ENCODE results near the gene ATP5F1D. TPM values are rescaled to one million over a fixed set of nuclear protein-coding genes. Genes with fewer than 3 reads are reported as not detected.

The ATP5F1D gene
- total and polyA plus RNA-seq, 2 of the 8 experiments (the other 6 are each of a cell fraction or from before 2014, with no cell fraction given): 174 to 249 TPM

- POLR2A ChIA-PET (ENCODE audit: partially characterized antibody): interaction anchor here (0.6 to 19.4 kb wide), 10 partner anchors 8 to 203 kb away, joined by 3 to 456 read pairs (median 6); partner anchors contain the start of genes ATP5F1D, CBARP, FAM174C and MIDN
- no peak overlapping the region for H3K9ac ChIP-seq (replicated peaks in 1 of 4; ENCODE audit: extremely low read depth in 1 of 4, low read depth in 3 of 4, low read length in 3 of 4)
Observed at GRCh38 chr19:1267477-1268225, 26.1 kb downstream of the ATP5F1D start.

More at GRCh38 chr19:1267477-1268225, 26.1 kb downstream of the ATP5F1D start:
- 36% methylated on average over 24 of the region's 35 CpGs; no CpG with 5 or more reads in 1 of the 2 experiments for WGBS, 2 experiments (ENCODE audit: extremely low coverage in 1 of 2, insufficient coverage in 1 of 2, insufficient read length in 1 of 2, insufficient replicate concordance in 2 of 2, low coverage in 1 of 2, low lambda C conversion rate in 2 of 2, missing lambda C conversion rate in 1 of 2)
- Histone ChIP-seq H4K91ac (replicated peaks; ENCODE audit: insufficient read length, low read length) (peak overlapping the region; percentile 64), H3K79me2 (ENCODE audit: control insufficient read depth in 1 of 2, insufficient read depth in 2 of 2, low read length in 2 of 2) (peaks cover 5 to 29% of the 10 kb centered on the region in 2 experiments), H2AFZ (ENCODE audit: low read length) (no peak overlapping the region), H3K23me2 (ENCODE audit: low read depth, low read length) (peaks cover 22% of the 10 kb centered on the region; the same call in 1 of the 2 replicates), H3K18ac (ENCODE audit: extremely low read depth, low read length) (no peak overlapping the region; the same call in 1 of the 2 replicates), H3K27me3 (replicated peaks in 1 of 4; ENCODE audit: control insufficient read depth in 3 of 4, extremely low read depth in 1 of 4, insufficient read depth in 3 of 4, low read length in 3 of 4) (peaks cover 0 to 10% (median 5%) of the 10 kb centered on the region in 4 experiments; a peak in 4 of 7 replicates), H4K20me1 (replicated peaks in 1 of 2; ENCODE audit: control insufficient read depth in 1 of 2, insufficient read depth in 2 of 2, low read length in 2 of 2) (peaks cover 5 to 17% of the 10 kb centered on the region in 2 experiments), H3K4me2 (ENCODE audit: insufficient read depth in 1 of 2, low read depth in 2 of 2, low read length in 2 of 2) (peak overlapping the region; percentile 82 to 83), H2BK120ac (replicated peaks; ENCODE audit: low read depth, low read length) (no peak overlapping the region), H3K56ac (replicated peaks; ENCODE audit: insufficient read length, low read depth, low read length) (no peak overlapping the region), H2AK5ac (ENCODE audit: low read depth, low read length) (no peak overlapping the region), H2BK15ac (ENCODE audit: low read length) (no peak overlapping the region; the same call in 1 of the 2 replicates), H4K5ac (ENCODE audit: insufficient read length, low read depth, low read length) (no peak overlapping the region), H3K14ac (ENCODE audit: insufficient read length) (no peak overlapping the region), H3K9me3 (ENCODE audit: insufficient read depth in 2 of 2, low read depth in 1 of 2, low read length in 1 of 2) (no peaks in the 10 kb centered on the region), H3K23ac (ENCODE audit: insufficient read length) (no peak overlapping the region), H3K27ac (ENCODE audit: low read depth, low read length) (no peak overlapping the region), H3K36me3 (ENCODE audit: control insufficient read depth in 2 of 4, insufficient read depth in 4 of 4, low read length in 3 of 4) (peaks cover 19 to 22% (median 21%) of the 10 kb centered on the region in 4 experiments), H3K79me1 (ENCODE audit: low read depth, low read length) (peaks cover 9% of the 10 kb centered on the region; the same call in 1 of the 2 replicates), H4K8ac (ENCODE audit: extremely low read depth, insufficient read depth, low read length) (peak overlapping the region; percentile 4; the same call in 1 of the 2 replicates), H2BK5ac (ENCODE audit: low read depth, low read length) (no peak overlapping the region), H3K4ac (replicated peaks; ENCODE audit: insufficient read length, low read depth, low read length) (peak overlapping the region; percentile 78), H3K4me1 (replicated peaks in 1 of 4; ENCODE audit: control insufficient read depth in 3 of 4, insufficient read depth in 4 of 4, low read length in 3 of 4) (peaks cover 4 to 53% (median 39%) of the 10 kb centered on the region in 4 experiments), H2BK12ac (ENCODE audit: low read depth, low read length) (no peak overlapping the region), H2BK20ac (ENCODE audit: low read length) (no peak overlapping the region), H3K4me3 (ENCODE audit: extremely low read depth in 1 of 4, insufficient read depth in 2 of 4, low read depth in 3 of 4, low read length in 4 of 4) (peak overlapping the region in 3 of 4 experiments; percentile 33 to 61 (median 40); a peak in 6 of 8 replicates)
- FAIRE-seq (no peak), DNase-seq (ENCODE audit: low read depth in 1 of 2, low spot score in 2 of 2) (no peak)
- CTCF ChIA-PET (ENCODE audit: partially characterized antibody): interaction anchor here (0.6 to 15.9 kb wide), 6 partner anchors 8 to 579 kb away, joined by 3 to 212 read pairs (median 5); partner anchors contain the start of gene ATP5F1D
- no peak for TF ChIP-seq SP2 (IDR thresholded peaks at IDR 0.05; ENCODE audit: low read length)
- peak; percentile 96 for TF ChIP-seq CEBPB (IDR thresholded peaks at IDR 0.05; ENCODE audit: low read depth, low read length)
- no peak for TF ChIP-seq CREB1 (IDR thresholded peaks at IDR 0.05)

Measured in H1 (cell line).